NOMO-1 treated with dmso at 0.1 percent for 144 hours (cell line): ENCODE data around the gene UBC.
"Not testable (repeated sequence)": the region's sequence is repeated elsewhere in the genome, so short reads cannot be mapped to it uniquely, and the experiment has no call there.

Source experiments
- DNase-seq: peaks from one replicate; lab custom pipeline; 2025; ENCODE audit not compliant: unreplicated experiment; lab: John Stamatoyannopoulos, UW

The UBC gene

GRCh38 chr12:124915239-124916236 is 1.1 kb upstream of the UBC start:
- no peak for DNase-seq

- DNase-seq: no peak
These were observed 717 bp downstream of the UBC start for GRCh38 chr12:124913474-124914391.

GRCh38 chr12:124912529-124913287 is 1.7 kb downstream of the UBC start:
- not testable (repeated sequence) for DNase-seq

GRCh38 chr12:124911521-124911920 is 2.9 kb downstream of the UBC start:
- DNase-seq: not testable (repeated sequence)

GRCh38 chr12:124910561-124911478 is 3.6 kb downstream of the UBC start:
- DNase-seq: no peak

- no peak for DNase-seq
These were observed 4.5 kb downstream of the UBC start for GRCh38 chr12:124909831-124910560.

- no peak for DNase-seq
These were observed 7.7 kb downstream of the UBC start for GRCh38 chr12:124906606-124907261.

GRCh38 chr12:124904306-124905098 is 9.9 kb downstream of the UBC start:
- peak; percentile 60 for DNase-seq

- DNase-seq: no peak
These were observed 11.5 kb downstream of the UBC start for GRCh38 chr12:124902916-124903315.

- no peak for DNase-seq
These were observed 13.4 kb downstream of the UBC start for GRCh38 chr12:124901003-124901402.

GRCh38 chr12:124900345-124900795 is 14.1 kb downstream of the UBC start:
- DNase-seq: not testable (repeated sequence)

GRCh38 chr12:124898923-124899294 is 15.5 kb downstream of the UBC start:
- DNase-seq: no peak

- DNase-seq: peak; percentile 71
These were observed 16.1 kb downstream of the UBC start for GRCh38 chr12:124898200-124898922.

GRCh38 chr12:124896461-124896860 is 18.0 kb downstream of the UBC start:
- DNase-seq: no peak

GRCh38 chr12:124893792-124894516 is 20.5 kb downstream of the UBC start:
- DNase-seq: no peak

- no peak for DNase-seq
These were observed 26.2 kb downstream of the UBC start for GRCh38 chr12:124888260-124888659.
